GM12878 (cell line): Measurements from ENCODE around the gene FERD3L. TPM values are rescaled to one million over a fixed set of nuclear protein-coding genes. Genes with fewer than 3 reads are reported as not detected.

Source experiments
- ATAC-seq: fragments of 200-7000 bp; cut with Tn5 transposase; 3 replicates; pipeline ENCODE4 v1.9.1; 2020; ENCODE audit warnings: mild to moderate bottlenecking, moderate library complexity
- BruUV-seq: library from RNA; stranded (reverse); fragments of 400-500 nt; replicated peaks from 2 replicates; lab custom pipeline; 2021; lab: Mats Ljungman, UMichigan
- CTCF ChIA-PET: fragments of 300-600 bp; sonication (Branson Sonifier 250); formaldehyde crosslinking; extraction: SDS; loops from one replicate; lab custom pipeline; 2021; ENCODE audit warnings: inconsistent platforms; lab: Yijun Ruan, JAX
- POLR2A ChIA-PET: fragments of 350-600 bp; formaldehyde crosslinking; extraction: SDS; loops from one replicate; lab custom pipeline; 2021; ENCODE audit warnings: inconsistent platforms; lab: Charles Lee
- RAD21 ChIA-PET: fragments of 300-600 bp; sonication (Branson Sonifier 250); formaldehyde crosslinking; loops from one replicate; lab custom pipeline; 2023; ENCODE audit warnings: antibody characterized with exemption; ENCODE audit not compliant: unreplicated experiment; lab: Charles Lee
- SMC1A ChIA-PET: fragments of 300-600 bp; sonication (Branson Sonifier 250); formaldehyde crosslinking; loops from one replicate; lab custom pipeline; 2023; ENCODE audit not compliant: unreplicated experiment, uncharacterized antibody; lab: Charles Lee
- DNase-seq: peaks from one replicate; pipeline ENCODE4 v3.0.0-alpha.2; 2011; ENCODE audit warnings: low read depth, low spot score
- FAIRE-seq: peaks from 3 replicates; lab custom pipeline; 2011; peaks lifted over from hg19 to GRCh38; lab: Jason Lieb, UNC
- H2AFZ ChIP-seq: 2 replicates; pipeline ENCODE4 v1.6.0; 2011; ENCODE audit warnings: low read depth, low read length, control low read depth; ENCODE audit not compliant: control insufficient read depth
- H3K27ac ChIP-seq: 2 replicates; pipeline ENCODE4 v1.5.1; 2011; ENCODE audit warnings: control low read depth; ENCODE audit not compliant: control insufficient read depth, insufficient read depth
- H3K27me3 ChIP-seq, 2 experiments: replicated peaks in 1 of 2; 2 replicates each; pipeline versions ENCODE4 v1.6.0 to v1.6.1; 2011; ENCODE audit warnings: low read length in 1 of 2; ENCODE audit not compliant: control insufficient read depth in 2 of 2, insufficient read depth in 2 of 2
- H3K36me3 ChIP-seq, 2 experiments: 2 replicates each; pipeline ENCODE4 v1.5.1; 2011; ENCODE audit warnings: low read length in 1 of 2; ENCODE audit not compliant: control insufficient read depth in 2 of 2, insufficient read depth in 2 of 2
- H3K4me1 ChIP-seq: 2 replicates; pipeline ENCODE4 v1.6.1; 2011; ENCODE audit warnings: mild to moderate bottlenecking, low read length, moderate library complexity, mixed read lengths; ENCODE audit not compliant: control insufficient read depth, insufficient read depth
- H3K4me2 ChIP-seq: 2 replicates; pipeline ENCODE4 v1.6.0; 2011; ENCODE audit warnings: control low read depth; ENCODE audit not compliant: control insufficient read depth, insufficient read depth
- H3K4me3 ChIP-seq: fragments of 200-600 bp; sonication (generic); 2 replicates; pipeline ENCODE4 v1.5.1; 2016
- H3K79me2 ChIP-seq: 2 replicates; pipeline ENCODE4 v1.6.0; 2011; ENCODE audit warnings: low read length; ENCODE audit not compliant: control insufficient read depth, insufficient read depth
- H3K9ac ChIP-seq: 2 replicates; pipeline ENCODE4 v1.8.0; 2011; ENCODE audit warnings: low read length, control low read depth, mixed read lengths; ENCODE audit not compliant: control insufficient read depth, insufficient read depth
- H3K9me3 ChIP-seq: replicated peaks from 3 replicates; pipeline ENCODE4 v1.5.1; 2011; ENCODE audit warnings: mild to moderate bottlenecking, low read length; ENCODE audit not compliant: control insufficient read depth, insufficient read depth
- H4K20me1 ChIP-seq: 2 replicates; pipeline ENCODE4 v1.6.0; 2011; ENCODE audit not compliant: control insufficient read depth, insufficient read depth
- EP300 ChIP-seq, 2 experiments: fragments of 150-350 bp in 1 of 2; IDR thresholded peaks; 2 replicates each; pipeline ENCODE4 v1.6.1; 2011 to 2012; ENCODE audit warnings: low read depth in 2 of 2, low read length in 2 of 2, borderline replicate concordance in 1 of 2, improper control_type of control experiment in 1 of 2, inconsistent platforms in 1 of 2; ENCODE audit not compliant: control insufficient read depth in 1 of 2
- EZH2 ChIP-seq: IDR thresholded peaks from 2 replicates; pipeline ENCODE4 v1.6.1; 2012; ENCODE audit warnings: low read depth, mild to moderate bottlenecking, control low read depth, inconsistent platforms, low read length, borderline replicate concordance; ENCODE audit not compliant: control insufficient read depth
- IKZF1 ChIP-seq: fragments of 450-650 bp; conservative IDR thresholded peaks from 2 replicates; pipeline ENCODE4 v1.6.1; 2017; ENCODE audit warnings: antibody characterized with exemption, mild to moderate bottlenecking
- NR2C1 ChIP-seq: fragments of 450-650 bp; IDR thresholded peaks from 2 replicates; pipeline ENCODE4 v1.6.1; 2017; ENCODE audit warnings: antibody characterized with exemption, mild to moderate bottlenecking, moderate library complexity
- RELA ChIP-seq: fragments of 450-650 bp; IDR thresholded peaks from 2 replicates; pipeline ENCODE4 v1.8.0; 2014; ENCODE audit warnings: borderline replicate concordance; ENCODE audit not compliant: partially characterized antibody
- RELB ChIP-seq: fragments of 450-650 bp; IDR thresholded peaks from 2 replicates; pipeline ENCODE4 v1.6.1; 2017; ENCODE audit warnings: low read depth, mild to moderate bottlenecking, moderate library complexity
- WRNIP1 ChIP-seq: IDR thresholded peaks from 2 replicates; pipeline ENCODE4 v1.6.1; 2011; ENCODE audit warnings: low read depth, low read length, improper control_type of control experiment, borderline replicate concordance
- YBX1 ChIP-seq: fragments of 450-650 bp; IDR thresholded peaks from 2 replicates; pipeline ENCODE4 v1.6.1; 2016; ENCODE audit warnings: antibody characterized with exemption
- YY1 ChIP-seq: IDR thresholded peaks from 2 replicates; pipeline ENCODE4 v1.6.1; 2011; ENCODE audit warnings: low read depth, mild to moderate bottlenecking, low read length
- WGBS: methylation state at CpG from one replicate; pipeline ENCODE4 v1.1.6; 2016; ENCODE audit warnings: low lambda C conversion rate; ENCODE audit not compliant: insufficient replicate concordance, insufficient coverage; ENCODE audit errors: missing lambda C conversion rate; 5-methylcytosine and 5-hydroxymethylcytosine counted together
- in situ Hi-C: fragments of 300-500 bp; cut with MboI; formaldehyde crosslinking; loops from 9 replicates; pipeline ENCODE4 v1.14.3; 2018; ENCODE audit warnings: mixed read lengths
- intact Hi-C: fragments of 100-400 bp; cut with micrococcal nuclease; formaldehyde crosslinking; loops from one replicate; pipeline ENCODE4 v1.14.2; 2022; ENCODE audit not compliant: unreplicated experiment
- polyA plus RNA-seq, 11 experiments: library from polyadenylated mRNA; depleted of rRNA in 4 of 11; unstranded in 6 of 11; stranded (reverse) in 5 of 11; fragments of >200 nt; fragmentation: Nextera tagmentation in 4 of 11; fragmentation: Illumina TruSeq in 1 of 11; extraction: Ambion mirVana in 4 of 11; extraction: Trizol in 1 of 11; gene quantifications; 1 replicate in 1 of 11; 2 replicates in 10 of 11; pipeline versions ENCODE4 v1.2.1 to v1.2.3, GENCODE V29; 2011 to 2016; ENCODE audit warnings: inconsistent platforms in 2 of 11, missing spikeins in 2 of 11, low read depth in 1 of 11
- total RNA-seq, 4 experiments: library from RNA; depleted of rRNA in 3 of 4; stranded (reverse); fragments of >200 nt in 3 of 4; fragmentation: Illumina TruSeq in 1 of 4; extraction: Trizol in 1 of 4; gene quantifications; 2 replicates each; pipeline versions ENCODE4 v1.2.1 to v1.2.3, GENCODE V29; 2013 to 2021

Gene FERD3L
- total and polyA plus RNA-seq, 10 of the 15 experiments (the other 5 are each of a cell fraction or from before 2014, with no cell fraction given) = not detected

- Histone ChIP-seq H3K4me3 (no peak overlapping the region), H3K4me2 (peak overlapping the region; percentile 31; the same call in 1 of the 2 replicates), H3K9ac (no peak overlapping the region), H3K27me3 (peaks cover 7 to 27% of the 10 kb centered on the region in 2 experiments), H4K20me1 (no peaks in the 10 kb centered on the region), H3K36me3 (no peaks in the 10 kb centered on the region), H3K9me3 (no peaks in the 10 kb centered on the region), H3K27ac (no peak overlapping the region), H3K4me1 (no peaks in the 10 kb centered on the region), H3K79me2 (no peaks in the 10 kb centered on the region), H2AFZ (no peak overlapping the region; the same call in 1 of the 2 replicates)
- intact Hi-C loops (no loop called here), in situ Hi-C loops (loop anchor here (25.0 kb wide), 1 partner anchor 546 kb away; no protein-coding TSS in a partner anchor)
- BruUV-seq = no TSS peak
- ChIA-PET CTCF (interaction anchor here (0.7 kb wide), 1 partner anchor 448 kb away, joined by 3 read pairs; no protein-coding TSS in a partner anchor), RAD21 (interaction anchor here (0.6 kb wide), 1 partner anchor 17 kb away, joined by 4 read pairs; no protein-coding TSS in a partner anchor), SMC1A (no interaction called here), POLR2A (interaction anchor here (0.6 kb wide), 1 partner anchor 307 kb away, joined by 4 read pairs; no protein-coding TSS in a partner anchor)
- FAIRE-seq (no peak), DNase-seq (no peak), ATAC-seq (no peak; the same call in 1 of the 3 replicates)
- TF ChIP-seq IKZF1 (no peak), RELA (no peak), RELB (no peak), YY1 (no peak), EP300 (IDR thresholded peaks at IDR 0.05; ENCODE audit: borderline replicate concordance in 1 of 2, control insufficient read depth in 1 of 2, low read depth in 2 of 2, low read length in 2 of 2) (no peak), YBX1 (no peak), EZH2 (no peak), WRNIP1 (no peak), NR2C1 (no peak)
- 10% methylated on average over 50 of the region's 70 CpGs for WGBS
Measured at GRCh38 chr7:19116121-19117090, 28.8 kb downstream of the FERD3L start.
